Measurements from ENCODE around the gene ANXA5.

DNA sequence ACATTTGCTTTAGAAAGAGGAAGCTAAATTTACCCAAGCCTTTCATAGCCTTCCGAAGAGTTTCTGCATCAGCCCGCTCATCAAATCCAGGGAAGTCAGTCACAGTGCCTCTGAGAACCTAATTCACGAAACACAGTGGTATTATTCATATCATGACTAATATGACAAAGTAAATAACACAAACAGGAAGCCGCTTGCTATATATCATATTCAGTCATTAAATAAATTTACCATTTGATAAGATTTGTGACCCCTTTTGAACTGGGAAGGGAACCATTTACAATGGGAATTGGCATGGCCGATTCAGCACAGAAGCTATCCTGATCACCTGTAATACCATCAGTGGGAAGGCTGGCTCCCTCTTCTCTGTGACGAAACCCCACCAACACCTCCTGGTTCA, 10.5 kb downstream of the ANXA5 start:
- TF ChIP-seq FOXM1 (IDR thresholded peaks at IDR 0.05; ENCODE audit: borderline replicate concordance, low read depth): no peak
- no peak for TF ChIP-seq ZBTB7A (IDR thresholded peaks at IDR 0.05; ENCODE audit: low read depth)
- TF ChIP-seq TCF12 (IDR thresholded peaks at IDR 0.05; ENCODE audit: low read depth): no peak
- TF ChIP-seq CEBPB (IDR thresholded peaks at IDR 0.05): no peak
- TF ChIP-seq NFIC (IDR thresholded peaks at IDR 0.05): no peak
- no peak for TF ChIP-seq TEAD4 (IDR thresholded peaks at IDR 0.05)
- TF ChIP-seq, protein P1, sequence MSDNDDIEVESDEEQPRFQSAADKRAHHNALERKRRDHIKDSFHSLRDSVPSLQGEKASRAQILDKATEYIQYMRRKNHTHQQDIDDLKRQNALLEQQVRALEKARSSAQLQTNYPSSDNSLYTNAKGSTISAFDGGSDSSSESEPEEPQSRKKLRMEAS (IDR thresholded peaks at IDR 0.05): no peak
- TF ChIP-seq TAF1 (IDR thresholded peaks at IDR 0.05; ENCODE audit: low read depth): no peak
- TF ChIP-seq EP300 (IDR thresholded peaks at IDR 0.05; ENCODE audit: borderline replicate concordance): no peak
- TF ChIP-seq RAD21 (IDR thresholded peaks at IDR 0.05; ENCODE audit: low read depth): no peak
- TF ChIP-seq CREB1 (IDR thresholded peaks at IDR 0.05; ENCODE audit: low read depth): no peak
- TF ChIP-seq, protein P2, sequence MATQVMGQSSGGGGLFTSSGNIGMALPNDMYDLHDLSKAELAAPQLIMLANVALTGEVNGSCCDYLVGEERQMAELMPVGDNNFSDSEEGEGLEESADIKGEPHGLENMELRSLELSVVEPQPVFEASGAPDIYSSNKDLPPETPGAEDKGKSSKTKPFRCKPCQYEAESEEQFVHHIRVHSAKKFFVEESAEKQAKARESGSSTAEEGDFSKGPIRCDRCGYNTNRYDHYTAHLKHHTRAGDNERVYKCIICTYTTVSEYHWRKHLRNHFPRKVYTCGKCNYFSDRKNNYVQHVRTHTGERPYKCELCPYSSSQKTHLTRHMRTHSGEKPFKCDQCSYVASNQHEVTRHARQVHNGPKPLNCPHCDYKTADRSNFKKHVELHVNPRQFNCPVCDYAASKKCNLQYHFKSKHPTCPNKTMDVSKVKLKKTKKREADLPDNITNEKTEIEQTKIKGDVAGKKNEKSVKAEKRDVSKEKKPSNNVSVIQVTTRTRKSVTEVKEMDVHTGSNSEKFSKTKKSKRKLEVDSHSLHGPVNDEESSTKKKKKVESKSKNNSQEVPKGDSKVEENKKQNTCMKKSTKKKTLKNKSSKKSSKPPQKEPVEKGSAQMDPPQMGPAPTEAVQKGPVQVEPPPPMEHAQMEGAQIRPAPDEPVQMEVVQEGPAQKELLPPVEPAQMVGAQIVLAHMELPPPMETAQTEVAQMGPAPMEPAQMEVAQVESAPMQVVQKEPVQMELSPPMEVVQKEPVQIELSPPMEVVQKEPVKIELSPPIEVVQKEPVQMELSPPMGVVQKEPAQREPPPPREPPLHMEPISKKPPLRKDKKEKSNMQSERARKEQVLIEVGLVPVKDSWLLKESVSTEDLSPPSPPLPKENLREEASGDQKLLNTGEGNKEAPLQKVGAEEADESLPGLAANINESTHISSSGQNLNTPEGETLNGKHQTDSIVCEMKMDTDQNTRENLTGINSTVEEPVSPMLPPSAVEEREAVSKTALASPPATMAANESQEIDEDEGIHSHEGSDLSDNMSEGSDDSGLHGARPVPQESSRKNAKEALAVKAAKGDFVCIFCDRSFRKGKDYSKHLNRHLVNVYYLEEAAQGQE (IDR thresholded peaks at IDR 0.05; ENCODE audit: low read depth): no peak
- TF ChIP-seq EGR1 (IDR thresholded peaks at IDR 0.05): no peak

Data from Ishikawa (cell line).